GM11168 (cell line): ENCODE results near the gene PPT2.

Experiments
- in situ Hi-C: fragments of 300-500 bp; cut with MboI; formaldehyde crosslinking; loops from one replicate; pipeline ENCODE4 v1.12.0; 2022; ENCODE audit warnings: low sequenced_read_pairs; ENCODE audit not compliant: unreplicated experiment

PPT2 gene

GRCh38 chr6:32153564-32154513, at the start of gene PPT2:
TSS of gene PPT2 (plus strand) at chr6:32154141. CDS start at chr6:32154595, 454 bp downstream.
- in situ Hi-C loops = no loop called here

- in situ Hi-C loops = no loop called here
Observed at GRCh38 chr6:32105433-32105832, 48.5 kb upstream of the PPT2 start.

GRCh38 chr6:32107406-32107805, 46.5 kb upstream of the PPT2 start:
- in situ Hi-C loops = no loop called here

- in situ Hi-C loops = no loop called here
Observed at GRCh38 chr6:32108094-32108627, 45.8 kb upstream of the PPT2 start.

- in situ Hi-C loops = no loop called here
Observed at GRCh38 chr6:32108727-32109113, 45.2 kb upstream of the PPT2 start.

- in situ Hi-C loops = no loop called here
Observed at GRCh38 chr6:32109114-32109764, 44.7 kb upstream of the PPT2 start, which contains the start of gene TNXB. TSS of gene TNXB (minus strand) at chr6:32109338. CDS start at chr6:32098198, 11,140 bp downstream.

GRCh38 chr6:32109765-32110160, 44.2 kb upstream of the PPT2 start:
- in situ Hi-C loops = no loop called here

- in situ Hi-C loops = no loop called here
Observed at GRCh38 chr6:32110632-32111031, 43.3 kb upstream of the PPT2 start.

GRCh38 chr6:32111424-32112066, 42.4 kb upstream of the PPT2 start:
- in situ Hi-C loops = no loop called here

- in situ Hi-C loops = no loop called here
Observed at GRCh38 chr6:32112431-32112980, 41.4 kb upstream of the PPT2 start.

- in situ Hi-C loops = no loop called here
Observed at GRCh38 chr6:32113386-32114352, 40.3 kb upstream of the PPT2 start.

- in situ Hi-C loops = no loop called here
Observed at GRCh38 chr6:32114796-32115195, 39.1 kb upstream of the PPT2 start.

GRCh38 chr6:32115623-32116022, 38.3 kb upstream of the PPT2 start:
- in situ Hi-C loops = no loop called here

- in situ Hi-C loops = no loop called here
Observed at GRCh38 chr6:32116674-32117073, 37.3 kb upstream of the PPT2 start.

- in situ Hi-C loops = no loop called here
Observed at GRCh38 chr6:32117461-32117860, 36.5 kb upstream of the PPT2 start.

- in situ Hi-C loops = no loop called here
Observed at GRCh38 chr6:32118782-32119628, 34.9 kb upstream of the PPT2 start.

- in situ Hi-C loops = no loop called here
Observed at GRCh38 chr6:32120573-32121059, 33.3 kb upstream of the PPT2 start.

- in situ Hi-C loops = no loop called here
Observed at GRCh38 chr6:32123681-32124080, 30.3 kb upstream of the PPT2 start.
